Measurements from ENCODE around the gene SASH1.
"Not testable (repeated sequence)": the region's sequence is repeated elsewhere in the genome, so short reads cannot be mapped to it uniquely, and the experiment has no call there.

SASH1 gene

DNA sequence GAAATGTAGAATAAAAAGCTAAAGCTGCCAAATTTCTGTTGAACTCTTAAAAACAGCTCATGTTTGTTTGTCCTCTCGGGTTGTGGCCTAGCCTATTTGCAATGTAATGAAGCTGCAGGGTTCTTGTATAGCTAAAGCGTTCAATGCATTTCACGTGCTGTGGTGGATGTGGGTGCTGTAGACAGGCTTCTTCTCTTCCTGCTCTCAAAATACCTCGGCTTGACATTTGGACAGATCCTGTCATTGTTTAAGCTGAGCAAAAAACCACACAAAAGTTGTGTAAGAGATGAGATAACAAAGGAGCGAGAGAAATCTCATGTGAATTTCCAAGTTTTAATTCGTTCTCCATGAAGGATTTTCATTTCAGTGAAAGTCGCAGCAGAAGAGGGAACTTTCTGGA, 207.9 kb downstream of the SASH1 start:
- no peak for DNase-seq (ENCODE audit: low read depth)

DNA sequence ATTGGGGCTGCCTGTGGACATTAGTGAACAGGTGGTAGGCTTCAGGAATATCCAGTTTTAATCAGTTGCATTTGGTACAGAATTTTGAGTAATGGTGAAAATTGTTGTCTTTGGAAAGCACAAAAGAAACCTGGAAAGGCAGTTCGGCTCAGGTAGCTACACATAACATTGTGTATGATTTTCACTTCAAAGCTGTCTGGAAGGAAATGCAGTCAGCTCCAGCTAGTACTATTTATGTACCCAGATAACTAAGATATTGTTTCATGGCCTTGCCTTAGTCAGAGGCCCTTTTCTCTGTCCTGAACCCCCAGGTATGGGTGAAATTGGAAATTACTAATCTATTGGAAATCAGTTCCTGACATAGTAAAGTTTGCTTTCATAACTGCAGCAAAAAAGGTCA, 208.6 kb downstream of the SASH1 start:
- no peak for DNase-seq (ENCODE audit: low read depth)

DNA sequence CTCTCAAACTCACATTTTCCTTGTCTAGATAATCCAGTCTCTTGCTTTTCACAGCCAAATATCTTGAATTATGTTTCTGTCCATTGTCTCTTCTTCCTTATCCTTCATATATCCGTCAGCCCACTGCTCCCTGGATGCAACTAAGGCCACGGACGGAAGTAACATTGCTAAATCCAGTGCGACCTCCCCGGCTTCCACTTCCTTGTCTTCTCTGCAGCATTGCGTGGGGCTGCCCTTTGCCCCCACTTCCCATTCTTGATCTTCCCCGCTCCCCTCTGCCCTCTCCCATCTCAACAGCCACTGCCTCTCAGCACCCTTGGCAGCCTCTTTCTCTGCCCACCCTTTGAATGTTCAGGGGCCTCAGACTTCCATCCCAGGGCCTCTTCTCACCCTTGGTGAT, 213.8 kb downstream of the SASH1 start:
- no peak for DNase-seq (ENCODE audit: low read depth)

DNA sequence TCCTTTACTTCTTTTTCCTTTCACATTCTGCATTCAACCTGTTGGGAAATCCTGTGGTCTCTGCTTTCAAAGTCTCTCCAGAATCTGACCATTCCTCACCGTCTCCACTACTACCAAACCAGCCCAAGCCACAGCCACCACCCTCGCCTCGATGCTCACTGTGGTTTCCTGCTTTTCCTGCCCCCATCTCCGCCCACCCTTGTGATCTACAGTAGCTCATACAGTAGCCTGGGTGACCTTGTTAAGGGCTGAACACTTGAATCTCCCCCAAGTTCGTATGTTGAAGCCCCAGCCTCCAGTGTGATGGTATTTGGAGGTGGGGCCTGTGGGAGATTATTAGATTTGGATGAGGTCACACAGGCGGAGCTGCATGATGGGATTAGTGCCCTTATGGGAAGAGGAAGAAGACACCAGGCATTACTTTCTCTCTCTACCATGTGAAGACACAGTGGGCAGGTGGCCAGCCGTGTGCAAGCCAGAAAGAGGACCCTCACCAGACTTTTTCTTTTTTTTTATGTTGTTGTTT, 215.2 kb downstream of the SASH1 start:
- DNase-seq (ENCODE audit: low read depth): no peak

DNA sequence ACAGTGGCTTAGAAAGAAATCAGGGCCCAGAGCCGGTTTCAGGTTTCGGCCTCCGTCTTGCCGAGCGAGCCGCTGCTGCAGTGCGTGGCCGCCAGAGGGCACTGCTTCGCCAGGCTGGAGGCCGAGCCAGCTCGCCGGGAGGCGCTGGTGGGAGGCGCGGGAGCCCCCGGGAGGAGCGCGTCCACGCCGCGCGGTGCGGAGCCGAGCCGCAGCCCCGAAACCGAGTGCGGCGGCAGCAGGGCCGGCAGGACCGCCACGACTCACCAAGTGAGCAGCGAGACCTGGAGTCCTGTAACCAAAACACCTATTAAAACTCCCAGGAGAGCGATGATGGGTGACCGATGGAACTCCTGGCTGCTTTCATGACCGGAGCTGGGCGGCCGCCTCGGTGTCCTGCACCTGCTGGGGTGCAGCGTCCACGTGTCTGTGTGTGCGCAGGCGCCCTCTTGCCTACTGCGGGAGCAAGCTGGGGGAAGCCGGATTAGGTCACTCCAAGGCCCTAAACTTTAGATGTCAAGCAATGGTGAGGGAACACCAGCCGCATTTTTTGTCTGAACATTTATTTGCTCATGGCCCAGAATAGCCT, 217.3 kb downstream of the SASH1 start:
- no peak for DNase-seq (ENCODE audit: low read depth)

DNA sequence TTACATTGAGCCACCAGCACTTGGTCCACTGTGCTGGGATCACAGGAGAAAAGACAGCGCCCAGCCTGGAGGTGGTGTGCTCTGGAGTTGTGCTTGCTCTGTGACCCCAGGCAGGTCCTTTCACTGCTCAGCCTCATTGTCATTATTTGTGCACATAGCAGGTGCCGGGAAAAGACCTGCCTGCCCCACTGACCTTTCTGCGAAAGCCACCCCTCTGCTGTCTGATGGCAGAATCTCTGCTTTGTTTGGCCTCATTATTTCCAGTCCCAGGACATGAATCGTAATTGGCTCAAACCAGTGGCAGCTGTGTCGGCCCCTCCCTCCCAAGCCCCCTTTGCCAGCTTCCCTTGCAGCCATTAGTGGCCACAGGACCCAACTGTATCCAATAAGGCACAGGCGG, 219.0 kb downstream of the SASH1 start:
- DNase-seq (ENCODE audit: low read depth): no peak

DNA sequence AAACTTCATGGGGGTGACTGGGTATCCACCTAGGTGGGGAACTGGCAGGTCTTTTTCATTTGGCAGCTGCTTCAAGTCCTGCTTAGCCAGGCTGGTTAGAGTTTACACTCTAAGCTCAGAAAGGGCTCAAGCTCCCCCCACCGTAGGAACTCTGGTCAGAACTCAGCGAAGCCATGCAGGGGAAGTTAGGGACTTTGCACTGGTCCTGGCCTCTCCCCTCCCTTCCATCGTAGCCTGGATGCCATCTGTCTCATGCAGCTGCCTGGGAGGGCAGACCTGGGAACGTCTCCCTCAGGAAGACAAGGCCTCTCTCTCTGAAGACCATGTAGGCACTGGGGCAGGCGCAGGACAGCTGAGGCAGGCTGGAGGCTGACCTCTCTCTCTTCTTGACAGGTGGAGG, 220.4 kb downstream of the SASH1 start:
- no peak for DNase-seq (ENCODE audit: low read depth)

DNA sequence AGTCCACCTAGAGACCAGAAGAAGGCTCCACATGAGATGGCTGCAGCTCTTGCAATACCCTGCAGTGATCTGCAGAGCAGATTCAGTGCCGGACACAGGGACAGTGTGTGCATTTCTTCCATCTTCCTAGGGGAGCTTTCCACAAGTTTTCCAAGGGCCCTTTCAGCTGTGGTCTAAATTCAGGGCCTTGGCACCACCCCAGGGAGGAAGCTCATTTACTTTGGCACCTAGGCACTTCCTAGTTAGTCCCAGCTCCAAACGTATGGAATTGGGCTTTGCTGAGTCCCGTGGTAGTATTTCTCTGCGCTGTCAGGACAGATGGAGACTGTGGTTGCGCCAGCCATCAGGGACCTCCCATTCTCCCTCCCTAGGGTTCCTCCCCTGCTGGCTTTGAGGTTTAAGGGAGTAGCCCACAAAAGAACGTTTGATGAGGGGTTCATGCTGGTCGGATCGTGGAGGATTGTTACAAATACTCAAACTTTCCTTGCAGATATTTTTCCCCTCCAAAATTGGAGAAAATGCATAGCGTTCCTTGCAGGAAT, 221.9 kb downstream of the SASH1 start:
- DNase-seq (ENCODE audit: low read depth): no peak

DNA sequence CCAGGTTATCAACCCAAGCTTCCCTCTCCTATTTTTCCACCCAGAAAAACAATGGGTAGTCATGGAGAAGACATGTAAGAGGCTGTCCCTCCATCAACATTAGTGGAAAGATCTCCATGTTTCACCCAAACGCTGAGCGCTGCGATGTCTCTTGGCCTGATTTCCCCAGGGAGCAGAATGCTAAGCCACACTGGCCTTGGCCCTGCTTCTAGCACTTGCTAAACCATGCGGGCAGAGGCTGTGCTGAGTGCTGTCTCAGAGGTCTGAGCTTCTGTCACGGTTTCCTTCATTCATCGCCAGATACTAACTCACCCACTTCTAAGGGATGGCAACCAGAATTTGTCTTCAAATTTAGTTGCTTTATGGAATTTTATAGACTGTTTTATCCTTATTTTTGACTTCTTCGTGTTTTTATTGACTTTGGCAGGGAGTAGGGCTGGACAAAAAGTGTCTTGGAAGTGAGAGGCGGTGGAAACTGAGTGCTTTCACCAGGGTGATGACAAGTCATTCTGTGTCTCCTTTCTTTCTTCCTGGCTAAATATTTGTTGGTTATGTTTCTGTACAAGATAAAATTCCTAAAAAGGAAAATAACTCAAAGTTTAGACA, 222.8 kb downstream of the SASH1 start:
- no peak for DNase-seq (ENCODE audit: low read depth)

DNA sequence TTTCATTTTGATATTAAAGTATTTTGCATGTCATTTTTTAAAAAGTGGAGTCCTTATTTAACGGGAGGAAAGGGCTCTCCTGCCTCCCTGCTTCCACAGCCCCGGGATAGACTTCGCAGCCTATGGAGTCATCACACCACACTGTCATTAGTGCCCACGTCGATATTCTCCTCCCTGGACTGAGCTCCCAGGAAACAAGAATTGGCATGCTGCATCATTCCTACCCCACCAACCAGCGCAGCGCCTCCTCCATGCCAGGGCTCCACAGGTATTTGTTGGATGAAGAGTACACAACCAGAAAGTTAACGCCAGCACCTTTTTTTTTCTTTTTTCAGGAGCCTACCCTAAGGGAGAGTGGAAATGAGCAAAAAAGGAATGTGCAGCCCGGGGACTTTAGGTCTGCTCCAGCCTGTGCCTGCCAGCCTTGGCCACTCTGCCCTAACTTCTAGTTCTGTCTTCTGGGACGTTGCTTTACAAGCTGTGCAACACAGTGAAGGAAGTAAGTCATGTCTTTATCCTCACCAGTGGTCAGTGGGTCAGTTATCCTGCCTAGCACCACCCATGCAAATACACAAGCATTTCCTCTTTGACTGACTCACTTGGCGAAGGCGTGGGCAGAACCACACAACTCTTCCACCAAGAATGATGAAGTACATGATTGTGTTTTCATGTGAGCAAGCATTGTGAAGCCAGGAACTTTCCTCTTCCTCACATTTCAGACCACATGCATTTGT, 223.5 kb downstream of the SASH1 start:
- peak; percentile 90 for DNase-seq (ENCODE audit: low read depth)

DNA sequence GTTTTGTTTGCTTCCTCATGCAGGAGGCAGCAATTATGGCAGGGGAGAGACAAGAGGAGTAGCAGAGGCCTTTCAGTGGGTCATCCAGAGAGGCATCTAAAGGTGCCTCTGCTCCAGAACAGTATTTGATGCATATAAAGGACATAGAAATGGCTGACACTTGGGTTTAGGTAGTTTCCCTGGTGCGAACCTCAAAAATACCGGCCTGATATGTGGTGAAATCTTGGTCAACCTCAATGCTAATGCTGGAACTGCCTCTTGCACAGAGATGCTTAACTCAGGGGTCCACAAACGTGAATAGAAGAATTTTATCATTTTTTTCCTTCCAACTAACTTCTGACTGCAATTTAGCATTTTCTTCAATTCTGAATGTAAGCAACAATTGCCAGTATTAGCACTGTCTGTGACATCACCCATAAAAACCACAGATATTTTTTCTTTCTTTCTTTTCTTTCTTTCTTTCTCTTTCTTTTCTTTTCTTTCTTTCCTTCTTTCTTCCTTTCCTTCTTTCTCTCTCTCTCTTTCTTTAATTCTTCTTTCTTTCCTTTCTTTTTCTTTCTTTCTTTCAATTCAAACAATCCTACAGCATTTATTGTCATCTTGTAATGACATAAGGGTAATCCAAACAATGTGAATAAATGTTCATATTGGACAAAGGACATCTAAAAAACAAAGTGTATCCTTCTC, 224.2 kb downstream of the SASH1 start:
- DNase-seq (ENCODE audit: low read depth): no peak

DNA sequence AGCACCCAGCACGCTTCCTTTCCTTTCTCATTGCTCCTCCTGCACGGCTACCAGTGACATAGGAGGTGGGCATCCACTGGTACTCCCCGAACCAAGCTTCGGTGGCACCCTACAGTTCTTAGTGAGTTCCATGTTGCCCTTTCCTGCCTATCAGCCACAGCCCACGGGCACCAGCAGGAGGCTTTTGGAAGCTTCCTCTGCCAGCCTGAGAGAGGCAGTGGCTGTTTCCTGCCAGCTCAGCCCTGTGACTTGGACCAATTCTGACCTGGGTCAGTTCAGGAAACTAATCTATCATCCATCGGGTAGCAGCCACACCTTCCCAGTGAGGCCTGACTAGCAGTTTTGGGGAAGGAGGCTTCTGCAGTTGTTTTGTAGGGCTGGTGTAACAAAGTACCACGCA, 227.8 kb downstream of the SASH1 start:
- DNase-seq (ENCODE audit: low read depth): no peak

DNA sequence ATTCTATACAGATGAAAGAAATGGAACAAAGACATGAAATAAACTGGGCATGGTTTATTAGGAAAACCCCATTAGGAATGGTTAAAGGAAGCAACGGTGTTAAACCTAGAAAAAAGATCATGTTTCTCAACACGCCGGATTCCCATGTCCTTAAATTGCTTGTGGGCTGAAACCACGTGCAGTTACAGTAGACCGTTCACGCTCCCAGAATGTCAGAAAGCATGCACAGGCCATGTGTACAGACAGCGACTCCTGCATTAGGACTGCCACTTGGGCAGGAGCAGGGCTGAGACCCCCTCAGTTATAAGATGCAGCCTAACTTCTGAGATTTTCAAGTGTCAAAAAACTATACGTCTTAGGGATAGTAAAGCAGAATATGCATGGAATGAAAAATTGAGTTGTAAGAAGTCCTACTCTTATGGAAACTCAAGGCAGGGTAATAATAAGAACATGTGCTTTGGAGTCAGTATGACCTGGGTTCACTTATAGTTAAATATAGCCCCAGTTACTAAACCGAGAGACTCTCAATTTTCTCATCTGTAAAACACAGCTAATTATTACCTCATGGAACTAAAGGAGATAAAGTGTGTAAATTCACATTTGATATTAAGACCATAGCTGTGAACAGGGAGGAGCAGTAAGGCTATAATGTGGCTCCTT, 230.2 kb downstream of the SASH1 start:
- DNase-seq (ENCODE audit: low read depth): no peak

DNA sequence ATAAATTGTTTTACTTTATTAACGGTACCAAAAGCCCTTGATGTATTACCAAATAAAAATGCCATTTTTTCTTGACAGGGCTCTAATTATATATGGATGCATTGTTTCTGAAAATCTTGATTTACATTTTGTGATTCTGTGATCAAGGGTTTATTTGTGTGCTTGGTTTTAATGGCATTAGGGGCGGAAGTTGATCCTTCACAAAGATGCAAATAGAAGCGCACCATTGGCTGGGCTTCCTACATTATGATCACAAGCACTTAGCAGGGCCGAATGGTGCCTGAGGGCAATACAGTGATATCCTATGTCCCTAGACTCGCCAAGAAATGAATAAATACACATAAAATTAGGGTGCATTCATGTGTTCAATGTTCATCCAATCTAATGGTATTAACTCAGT, 231.3 kb downstream of the SASH1 start:
- DNase-seq (ENCODE audit: low read depth): no peak

DNA sequence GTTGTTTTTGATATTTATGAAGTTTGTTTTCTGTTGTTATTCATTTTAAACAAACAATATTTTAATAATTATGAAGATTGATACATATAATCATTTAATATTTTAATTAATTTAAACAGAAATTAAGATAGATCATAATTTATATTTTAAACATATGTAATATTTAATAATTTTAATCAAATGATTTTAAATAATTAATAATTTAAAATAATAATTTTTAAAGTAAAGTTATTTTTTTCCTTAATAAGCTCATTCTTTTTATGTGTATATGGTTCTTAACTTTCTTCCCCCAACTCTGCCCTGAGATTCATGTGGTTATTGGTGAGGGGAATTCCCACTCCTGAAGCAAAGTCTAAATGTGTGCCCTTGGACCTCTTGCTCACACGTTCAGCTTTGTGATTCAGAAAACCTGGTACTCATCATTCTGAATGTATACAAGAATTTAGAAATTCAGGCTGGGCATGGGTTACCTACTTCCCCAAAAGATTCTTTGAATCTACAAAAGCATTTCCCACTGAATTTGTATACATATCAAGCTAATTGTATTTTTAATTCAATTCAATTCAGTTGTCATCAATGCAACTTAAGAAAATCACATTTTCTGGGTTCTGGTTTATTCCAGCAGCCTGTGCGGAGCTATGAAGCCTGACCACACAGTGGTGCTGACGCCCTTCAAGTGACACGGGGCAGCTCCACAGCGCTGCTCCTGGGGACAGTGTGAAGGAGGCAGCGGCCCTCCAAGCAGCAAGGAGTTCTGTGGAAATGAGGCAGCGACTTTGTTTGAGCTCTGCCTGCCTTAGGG, 235.2 kb downstream of the SASH1 start:
- DNase-seq (ENCODE audit: low read depth): no peak

DNA sequence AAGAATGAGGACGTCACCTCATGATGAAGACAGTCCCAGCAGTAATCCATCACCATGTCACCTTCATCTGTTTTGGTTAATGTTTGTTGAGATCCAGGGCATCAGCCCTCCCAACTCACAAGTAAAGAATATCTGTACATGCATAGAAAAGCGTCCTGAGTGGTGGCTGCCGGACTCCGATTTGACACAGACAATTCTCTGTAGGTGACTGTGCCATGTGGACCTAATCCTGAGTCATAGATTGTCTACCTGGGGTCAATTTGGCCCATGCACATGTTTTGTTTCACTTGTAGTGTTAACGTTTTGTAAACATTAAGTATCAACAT, 235.8 kb downstream of the SASH1 start:
- no peak for DNase-seq (ENCODE audit: low read depth)

DNA sequence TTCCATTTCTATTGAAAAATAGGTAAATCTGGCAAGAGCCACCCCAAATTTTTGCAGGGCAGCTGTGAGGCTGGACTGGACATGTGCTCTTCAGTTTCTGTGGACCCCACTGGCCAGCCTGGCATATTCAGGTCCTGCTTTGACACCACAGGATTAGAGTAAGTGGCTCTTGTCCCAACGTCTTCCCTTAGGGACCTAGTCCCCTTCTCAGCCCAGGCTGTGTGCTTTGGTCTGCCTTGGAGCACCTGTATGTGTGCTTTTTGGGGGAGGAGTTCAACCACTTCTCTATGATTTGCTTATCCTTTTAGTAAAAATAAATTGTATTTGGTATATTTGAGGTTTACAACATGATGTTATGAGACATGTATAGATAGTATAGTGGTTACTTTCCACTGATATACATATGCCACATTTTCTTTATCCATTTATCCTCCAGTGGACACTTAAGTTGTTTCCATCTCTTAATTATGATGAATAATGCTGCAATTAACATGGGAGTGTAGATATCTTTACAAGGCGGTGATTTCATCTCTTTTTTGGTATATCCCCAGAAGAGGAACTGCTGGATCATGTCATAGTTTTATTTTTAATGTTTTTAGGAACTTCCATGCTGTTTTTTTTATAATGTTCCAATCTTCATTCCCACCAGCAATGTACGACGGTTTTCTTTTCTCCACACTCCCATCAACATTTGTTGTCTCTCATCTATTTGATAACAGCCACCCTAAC, 236.4 kb downstream of the SASH1 start:
- DNase-seq (ENCODE audit: low read depth): no peak

DNA sequence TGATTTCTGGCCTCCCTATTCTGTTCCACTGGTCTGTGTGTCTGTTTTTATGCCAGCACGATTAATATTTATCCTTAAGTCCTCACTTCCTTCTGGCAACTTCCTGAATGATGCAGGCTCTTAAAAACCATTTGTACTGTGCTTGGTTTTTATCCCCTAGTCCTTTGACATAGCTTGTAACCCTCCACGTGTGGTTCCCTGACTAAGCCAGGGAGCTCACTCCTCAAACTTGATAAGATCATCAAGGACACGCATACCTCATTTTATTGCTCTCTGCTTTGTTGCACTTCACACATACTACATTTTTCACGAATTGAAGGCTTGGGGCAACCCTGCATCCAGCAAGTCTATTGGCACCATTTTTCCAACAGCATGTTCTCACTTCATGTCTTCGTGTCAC, 237.8 kb downstream of the SASH1 start:
- DNase-seq (ENCODE audit: low read depth): no peak

DNA sequence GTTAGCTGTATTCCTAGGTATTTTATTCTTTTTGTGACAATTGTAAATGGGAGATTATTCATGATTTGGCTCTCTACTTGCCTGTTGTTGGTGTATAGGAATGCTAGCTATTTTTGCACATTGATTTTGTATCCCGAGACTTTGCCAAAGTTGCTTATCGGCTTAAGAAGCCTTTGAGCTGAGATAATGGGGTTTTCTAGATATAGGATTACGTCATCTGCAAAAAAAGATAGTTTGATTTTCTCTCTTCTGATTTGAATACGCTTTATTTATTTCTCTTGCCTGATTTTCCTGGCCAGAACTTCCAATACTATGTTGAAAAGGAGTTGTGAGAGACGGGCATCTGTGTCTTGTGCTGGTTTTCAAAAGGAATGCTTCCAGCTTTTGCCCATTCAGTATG, 241.0 kb downstream of the SASH1 start:
- no peak for DNase-seq (ENCODE audit: low read depth)

DNA sequence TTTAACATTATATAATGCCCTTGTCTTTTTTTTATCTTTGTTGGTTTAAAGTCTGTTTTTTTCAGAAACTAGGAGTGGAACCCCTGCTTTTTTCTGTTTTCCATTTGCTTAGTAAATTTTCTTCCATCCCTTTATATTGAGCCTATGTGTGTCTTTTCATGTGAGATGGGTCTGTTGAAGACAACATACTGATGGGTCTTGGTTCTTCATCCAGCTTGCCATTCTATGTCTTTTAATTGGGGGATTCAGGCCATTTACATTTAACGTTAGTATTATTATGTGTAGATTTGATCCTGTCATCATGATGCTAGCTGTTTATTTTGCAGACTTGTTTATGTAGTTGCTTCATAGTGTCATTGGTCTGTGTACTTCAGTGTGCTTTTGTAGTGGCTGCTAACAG, 243.0 kb downstream of the SASH1 start:
- DNase-seq (ENCODE audit: low read depth): not testable (repeated sequence)

DNA sequence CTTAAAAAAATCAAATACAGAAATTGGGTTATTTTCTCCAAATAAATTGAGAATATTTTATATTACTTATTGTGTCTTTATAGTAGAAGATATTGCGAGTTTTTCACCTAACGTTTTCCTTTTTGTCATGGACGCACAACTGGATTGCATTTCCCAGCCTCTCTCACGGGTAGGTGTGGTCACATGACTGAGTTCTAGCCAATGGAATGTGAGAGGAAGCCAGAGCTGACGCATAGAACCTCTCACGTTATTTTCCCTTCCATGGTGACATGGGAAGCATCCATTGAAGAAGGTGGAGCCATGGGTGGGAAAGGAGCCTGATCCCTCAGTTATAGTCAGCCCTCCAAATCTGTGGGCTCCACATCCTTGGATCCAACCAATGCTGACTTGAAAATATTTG, 248.2 kb downstream of the SASH1 start:
- no peak for DNase-seq (ENCODE audit: low read depth)

Data from non-pigmented ciliary epithelial cell (primary cell).